Upper lobe of left lung (tissue), 6 donors: ENCODE data around the gene GAP43. TPM values are rescaled to one million over a fixed set of nuclear protein-coding genes. Genes with fewer than 3 reads are reported as not detected.

Experiments used
- ATAC-seq, 2 donors: fragments of 200-7000 bp; cut with Tn5 transposase; one replicate each; pipeline ENCODE4 v1.9.1; 2022; ENCODE audit warnings: mild to moderate bottlenecking in 2 of 2, moderate library complexity in 2 of 2; ENCODE audit not compliant: low FRiP score in 2 of 2
- DNase-seq, 2 donors: peaks; one replicate each; pipeline ENCODE4 v3.0.0-alpha.2; 2019 to 2020
- H3K27ac ChIP-seq, 4 donors: fragments of 200-600 bp; sonication (generic); one replicate each; pipeline ENCODE4 v1.5.1; 2016 to 2019
- H3K27me3 ChIP-seq, 4 donors: fragments of 200-600 bp; sonication (generic); one replicate each; pipeline ENCODE4 v1.5.1; 2017 to 2019
- H3K36me3 ChIP-seq, 4 donors: fragments of 200-600 bp; sonication (generic); one replicate each; pipeline ENCODE4 v1.5.1; 2016 to 2019
- H3K4me1 ChIP-seq, 4 donors: fragments of 200-600 bp; sonication (generic); one replicate each; pipeline ENCODE4 v1.5.1; 2018 to 2019
- H3K4me3 ChIP-seq, 4 donors: fragments of 200-600 bp; sonication (generic); one replicate each; pipeline ENCODE4 v1.5.1; 2017 to 2019; ENCODE audit warnings: mild to moderate bottlenecking in 2 of 4, moderate library complexity in 1 of 4
- H3K9me3 ChIP-seq, 4 donors: fragments of 200-600 bp; sonication (generic); one replicate each; pipeline ENCODE4 v1.5.1; 2018 to 2019
- EP300 ChIP-seq, 4 donors: sonication (generic); formaldehyde crosslinking; IDR thresholded peaks; one replicate each; pipeline ENCODE4 v1.5.1; 2017; ENCODE audit warnings: antibody characterized with exemption in 4 of 4, control low read depth in 2 of 4
- POLR2A ChIP-seq, 4 donors: fragments of 450-650 bp; IDR thresholded peaks; one replicate each; pipeline ENCODE4 v1.5.1; 2016 to 2017; ENCODE audit warnings: antibody characterized with exemption in 4 of 4, mild to moderate bottlenecking in 2 of 4
- POLR2AphosphoS5 ChIP-seq, 2 donors: sonication (generic); formaldehyde crosslinking; IDR thresholded peaks; one replicate each; pipeline ENCODE4 v1.5.1; 2017; ENCODE audit warnings: antibody characterized with exemption in 2 of 2
- WGBS, 2 donors: methylation state at CpG; one replicate each; pipeline ENCODE4 v1.1.5; 2017 to 2018; 5-methylcytosine and 5-hydroxymethylcytosine counted together
- total RNA-seq, 6 donors: library from RNA; depleted of rRNA in 4 of 6; stranded (reverse); fragments of >200 nt in 4 of 6; gene quantifications; one replicate each; pipeline versions ENCODE4 v1.1.0 to v1.2.1, GENCODE V29; 2016 to 2021
- TF ChIP-seq, protein P1 (sequence below), 6 experiments: fragments of 450-650 bp in 4 of 6; fragments of 200-600 bp in 2 of 6; sonication (generic) in 2 of 6; IDR thresholded peaks; one replicate each; pipeline ENCODE4 v1.5.1; 2016 to 2019; ENCODE audit warnings: antibody characterized with exemption in 6 of 6
- donor health status: DM: no; HTN: no; CAD: no; lungs with moderate emphysema.
- donor health status: DM: no; HTN: yes; CAD: no; lungs with severe emphysema.

Gene GAP43
- total RNA-seq, 6 donors from 2014 or later: 0.13 TPM; not detected in 5

- Histone ChIP-seq H3K4me3 (no peak overlapping the region), H3K4me1 (no peaks in the 10 kb centered on the region), H3K27ac (no peak overlapping the region), H3K9me3 (no peaks in the 10 kb centered on the region), H3K27me3 (no peaks in the 10 kb centered on the region), H3K36me3 (no peaks in the 10 kb centered on the region)
- ATAC-seq (no peak), DNase-seq (no peak)
- no peak for TF ChIP-seq POLR2A (IDR thresholded peaks at IDR 0.05)
- 59 to 76% methylated on average over 1 of the region's 1 CpG for WGBS, 2 donors
Measured at GRCh38 chr3:115758076-115758763, 134.9 kb downstream of the GAP43 start.

DNA sequence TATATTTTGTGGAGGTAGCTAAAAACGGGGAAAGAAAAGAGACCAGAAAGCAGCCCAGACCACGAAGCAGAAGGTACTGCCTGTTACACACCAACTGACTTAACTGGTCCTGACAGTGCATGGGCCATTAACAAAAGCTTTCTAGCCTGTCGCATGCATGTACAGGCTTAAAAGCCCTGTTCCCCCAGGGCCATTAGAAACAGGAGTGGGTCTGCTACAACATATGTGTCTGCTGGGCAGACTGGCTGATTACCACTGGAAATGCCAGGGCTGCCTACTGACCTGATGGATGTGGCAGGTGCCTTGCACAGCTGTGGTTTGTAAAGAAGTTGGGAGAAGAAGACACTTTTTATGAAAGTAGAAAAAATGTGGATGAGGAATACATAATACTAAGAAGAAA lies 137.4 kb downstream of the GAP43 start:
- no peak overlapping the region for H3K27ac ChIP-seq
- H3K36me3 ChIP-seq: no peaks in the 10 kb centered on the region
- no peak for TF ChIP-seq POLR2AphosphoS5 (IDR thresholded peaks at IDR 0.05)
- no peak for TF ChIP-seq POLR2A (IDR thresholded peaks at IDR 0.05)
- no peak for TF ChIP-seq EP300 (IDR thresholded peaks at IDR 0.05)
- TF ChIP-seq, protein P1, sequence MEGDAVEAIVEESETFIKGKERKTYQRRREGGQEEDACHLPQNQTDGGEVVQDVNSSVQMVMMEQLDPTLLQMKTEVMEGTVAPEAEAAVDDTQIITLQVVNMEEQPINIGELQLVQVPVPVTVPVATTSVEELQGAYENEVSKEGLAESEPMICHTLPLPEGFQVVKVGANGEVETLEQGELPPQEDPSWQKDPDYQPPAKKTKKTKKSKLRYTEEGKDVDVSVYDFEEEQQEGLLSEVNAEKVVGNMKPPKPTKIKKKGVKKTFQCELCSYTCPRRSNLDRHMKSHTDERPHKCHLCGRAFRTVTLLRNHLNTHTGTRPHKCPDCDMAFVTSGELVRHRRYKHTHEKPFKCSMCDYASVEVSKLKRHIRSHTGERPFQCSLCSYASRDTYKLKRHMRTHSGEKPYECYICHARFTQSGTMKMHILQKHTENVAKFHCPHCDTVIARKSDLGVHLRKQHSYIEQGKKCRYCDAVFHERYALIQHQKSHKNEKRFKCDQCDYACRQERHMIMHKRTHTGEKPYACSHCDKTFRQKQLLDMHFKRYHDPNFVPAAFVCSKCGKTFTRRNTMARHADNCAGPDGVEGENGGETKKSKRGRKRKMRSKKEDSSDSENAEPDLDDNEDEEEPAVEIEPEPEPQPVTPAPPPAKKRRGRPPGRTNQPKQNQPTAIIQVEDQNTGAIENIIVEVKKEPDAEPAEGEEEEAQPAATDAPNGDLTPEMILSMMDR (IDR thresholded peaks at IDR 0.05): no peak
- WGBS, 2 donors: 80 to 85% methylated on average over 3 of the region's 3 CpGs
- no peak for DNase-seq
- no peak overlapping the region for H3K4me3 ChIP-seq
- H3K9me3 ChIP-seq: no peaks in the 10 kb centered on the region
- ATAC-seq: no peak
- H3K4me1 ChIP-seq: no peaks in the 10 kb centered on the region
- no peaks in the 10 kb centered on the region for H3K27me3 ChIP-seq

- Histone ChIP-seq H3K4me3 (no peak overlapping the region), H3K27ac (no peak overlapping the region), H3K4me1 (no peaks in the 10 kb centered on the region), H3K9me3 (no peaks in the 10 kb centered on the region), H3K27me3 (no peaks in the 10 kb centered on the region), H3K36me3 (no peaks in the 10 kb centered on the region)
- no peak for TF ChIP-seq EP300 (IDR thresholded peaks at IDR 0.05)
- TF ChIP-seq POLR2A (IDR thresholded peaks at IDR 0.05): no peak
- TF ChIP-seq, protein P1 (IDR thresholded peaks at IDR 0.05): no peak
- no peak for TF ChIP-seq POLR2AphosphoS5 (IDR thresholded peaks at IDR 0.05)
- DNase-seq (no peak), ATAC-seq (no peak)
Measured at GRCh38 chr3:115761927-115762305, 138.6 kb downstream of the GAP43 start.

- H3K36me3 ChIP-seq: no peaks in the 10 kb centered on the region
- no peaks in the 10 kb centered on the region for H3K4me1 ChIP-seq
- no peak overlapping the region for H3K27ac ChIP-seq
- no peaks in the 10 kb centered on the region for H3K9me3 ChIP-seq
- peak in 1 of 2 donors; percentile 32 for ATAC-seq
- no peak for DNase-seq
- TF ChIP-seq EP300 (IDR thresholded peaks at IDR 0.05): no peak
- TF ChIP-seq POLR2A (IDR thresholded peaks at IDR 0.05): no peak
- no peak for TF ChIP-seq POLR2AphosphoS5 (IDR thresholded peaks at IDR 0.05)
- TF ChIP-seq, protein P1 (IDR thresholded peaks at IDR 0.05): no peak
- H3K4me3 ChIP-seq: no peak overlapping the region
- H3K27me3 ChIP-seq: no peaks in the 10 kb centered on the region
- WGBS, 2 donors: 75 to 78% methylated on average over 6 of the region's 6 CpGs
Measured at GRCh38 chr3:115766587-115767482, 143.5 kb downstream of the GAP43 start.

DNA sequence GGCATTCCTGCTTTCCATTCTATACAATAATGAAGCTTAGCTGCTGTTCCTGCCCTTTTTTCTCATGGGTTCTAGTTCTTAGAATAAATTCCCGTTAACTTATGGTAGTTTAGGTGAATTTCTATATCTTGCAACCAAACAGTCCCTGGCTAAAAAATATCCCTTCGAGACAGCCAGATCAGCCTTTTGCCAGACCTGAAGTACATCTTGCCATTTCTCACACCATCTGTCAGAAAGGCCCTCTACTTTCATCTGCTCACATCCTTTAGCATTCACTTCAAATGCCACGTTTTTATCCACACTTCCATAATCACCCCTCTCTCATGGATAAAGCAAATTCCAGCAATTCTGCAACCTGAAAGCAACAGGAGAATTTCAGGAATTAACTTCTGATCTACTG lies 145.4 kb downstream of the GAP43 start:
- no peaks in the 10 kb centered on the region for H3K27me3 ChIP-seq
- no peak overlapping the region for H3K4me3 ChIP-seq
- no peaks in the 10 kb centered on the region for H3K4me1 ChIP-seq
- no peak overlapping the region for H3K27ac ChIP-seq
- no peaks in the 10 kb centered on the region for H3K36me3 ChIP-seq
- 67 to 74% methylated on average over 3 of the region's 3 CpGs for WGBS, 2 donors
- no peak for DNase-seq
- TF ChIP-seq POLR2A (IDR thresholded peaks at IDR 0.05): no peak
- TF ChIP-seq, protein P1 (IDR thresholded peaks at IDR 0.05): no peak
- TF ChIP-seq EP300 (IDR thresholded peaks at IDR 0.05): no peak
- no peak for TF ChIP-seq POLR2AphosphoS5 (IDR thresholded peaks at IDR 0.05)
- H3K9me3 ChIP-seq: no peaks in the 10 kb centered on the region
- no peak for ATAC-seq
